Hematopoietic multipotent progenitor cell treated with erythropoietin and hydrocortisone succinate and interleukin-3 and kit ligand, for 8 days (in vitro differentiated cells): ENCODE data around the gene MRPL33.

Experiments used
- DNase-seq: peaks from one replicate; pipeline ENCODE4 v3.0.0-alpha.2; 2015

Gene MRPL33

GRCh38 chr2:27810455-27810854 is 38.9 kb downstream of the MRPL33 start:
- DNase-seq = no peak

- no peak for DNase-seq
Measured at GRCh38 chr2:27811768-27812167, 40.2 kb downstream of the MRPL33 start.

- DNase-seq = no peak
Measured at GRCh38 chr2:27814758-27815157, 43.2 kb downstream of the MRPL33 start.

- no peak for DNase-seq
Measured at GRCh38 chr2:27815860-27816438, 44.4 kb downstream of the MRPL33 start.

GRCh38 chr2:27822049-27822448 is 50.5 kb downstream of the MRPL33 start:
- DNase-seq = no peak

- no peak for DNase-seq
Measured at GRCh38 chr2:27823135-27823534, 51.6 kb downstream of the MRPL33 start.

GRCh38 chr2:27823569-27823968 is 52.0 kb downstream of the MRPL33 start:
- DNase-seq = no peak

- DNase-seq = no peak
Measured at GRCh38 chr2:27824401-27824800, 52.9 kb downstream of the MRPL33 start.

- no peak for DNase-seq
Measured at GRCh38 chr2:27828305-27828704, 56.8 kb downstream of the MRPL33 start.
